ENCODE data around the gene CD320.
"Not testable (repeated sequence)": the region's sequence is repeated elsewhere in the genome, so short reads cannot be mapped to it uniquely, and the experiment has no call there.

Gene CD320

DNA sequence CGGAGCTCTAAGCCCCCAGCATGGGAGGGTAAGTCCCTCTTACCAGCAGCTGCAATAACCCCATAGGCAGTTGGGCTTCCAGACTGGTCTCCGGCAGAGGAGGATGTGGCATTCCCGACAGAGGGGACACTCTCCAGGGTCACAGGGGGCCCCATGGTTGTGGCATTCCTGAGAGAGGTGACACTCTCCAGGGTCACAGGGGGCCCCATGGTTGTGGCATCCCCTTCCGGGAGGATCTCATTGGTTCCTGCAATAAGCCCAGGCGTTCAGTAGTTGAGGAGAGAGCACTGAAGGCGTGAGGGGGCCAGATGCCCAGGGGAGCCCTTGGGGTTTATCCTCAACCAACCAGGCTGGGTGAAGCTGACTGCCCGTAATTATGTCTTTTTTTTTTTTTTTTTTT, 5.4 kb downstream of the CD320 start:
- H3K27ac ChIP-seq = peak overlapping the region; percentile 75; the same call in 1 of the 2 replicates
- DNase-seq (ENCODE audit: low spot score) = no peak
- ChIA-PET CTCF (no interaction called here), POLR2A (ENCODE audit: low non-redundant PET) (no interaction called here)
- TF ChIP-seq, protein P1, sequence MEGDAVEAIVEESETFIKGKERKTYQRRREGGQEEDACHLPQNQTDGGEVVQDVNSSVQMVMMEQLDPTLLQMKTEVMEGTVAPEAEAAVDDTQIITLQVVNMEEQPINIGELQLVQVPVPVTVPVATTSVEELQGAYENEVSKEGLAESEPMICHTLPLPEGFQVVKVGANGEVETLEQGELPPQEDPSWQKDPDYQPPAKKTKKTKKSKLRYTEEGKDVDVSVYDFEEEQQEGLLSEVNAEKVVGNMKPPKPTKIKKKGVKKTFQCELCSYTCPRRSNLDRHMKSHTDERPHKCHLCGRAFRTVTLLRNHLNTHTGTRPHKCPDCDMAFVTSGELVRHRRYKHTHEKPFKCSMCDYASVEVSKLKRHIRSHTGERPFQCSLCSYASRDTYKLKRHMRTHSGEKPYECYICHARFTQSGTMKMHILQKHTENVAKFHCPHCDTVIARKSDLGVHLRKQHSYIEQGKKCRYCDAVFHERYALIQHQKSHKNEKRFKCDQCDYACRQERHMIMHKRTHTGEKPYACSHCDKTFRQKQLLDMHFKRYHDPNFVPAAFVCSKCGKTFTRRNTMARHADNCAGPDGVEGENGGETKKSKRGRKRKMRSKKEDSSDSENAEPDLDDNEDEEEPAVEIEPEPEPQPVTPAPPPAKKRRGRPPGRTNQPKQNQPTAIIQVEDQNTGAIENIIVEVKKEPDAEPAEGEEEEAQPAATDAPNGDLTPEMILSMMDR (conservative IDR thresholded peaks at IDR 0.05; ENCODE audit: low read depth) = no peak

DNA sequence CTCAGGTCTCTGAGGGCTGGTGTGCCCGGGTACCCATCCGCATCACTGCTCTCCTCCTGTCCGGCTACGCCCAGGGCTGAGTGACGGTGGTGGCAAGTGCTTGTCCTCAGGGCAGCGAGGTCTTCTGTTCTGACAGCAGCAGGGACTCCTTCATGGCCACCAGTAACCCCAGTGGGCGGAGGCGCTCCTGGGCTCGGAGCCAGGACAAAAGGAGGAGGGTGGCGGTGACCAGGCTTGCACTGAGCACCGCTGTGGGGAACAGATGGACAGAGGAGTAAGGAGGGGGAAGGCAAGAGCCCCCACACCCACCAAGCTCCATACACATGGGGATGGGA, 5.8 kb downstream of the CD320 start:
- H3K27ac ChIP-seq = peak overlapping the region; percentile 75; the same call in 1 of the 2 replicates
- ChIA-PET CTCF (interaction anchor here (0.6 kb wide), 1 partner anchor 308 kb away, joined by 3 read pairs; no protein-coding TSS in a partner anchor), POLR2A (ENCODE audit: low non-redundant PET) (no interaction called here)
- no peak for DNase-seq (ENCODE audit: low spot score)
- TF ChIP-seq, protein P1 (conservative IDR thresholded peaks at IDR 0.05; ENCODE audit: low read depth) = no peak

DNA sequence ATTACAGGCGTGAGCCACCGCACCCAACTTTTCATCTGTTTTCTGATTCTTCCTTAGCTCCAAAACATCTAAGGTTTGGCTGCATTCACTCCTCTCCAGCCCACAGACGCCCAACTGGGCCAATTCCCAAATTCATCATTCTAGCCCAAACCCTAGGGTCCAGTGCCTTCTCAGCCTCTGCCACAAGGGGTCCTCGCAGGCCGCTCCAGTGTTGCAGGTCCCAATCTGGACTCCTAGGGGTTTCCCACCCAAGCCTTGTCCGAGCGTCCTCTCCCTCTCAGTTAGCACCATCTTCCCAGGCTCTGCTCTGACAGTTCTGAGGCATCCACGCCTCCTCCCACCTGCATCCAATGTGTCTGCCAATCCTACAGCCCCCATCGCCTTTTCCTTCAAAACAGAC, 16.8 kb downstream of the CD320 start:
- POLR2A ChIA-PET (ENCODE audit: low non-redundant PET); CTCF ChIA-PET; H3K27ac ChIP-seq; DNase-seq (ENCODE audit: low spot score): not testable (repeated sequence)

DNA sequence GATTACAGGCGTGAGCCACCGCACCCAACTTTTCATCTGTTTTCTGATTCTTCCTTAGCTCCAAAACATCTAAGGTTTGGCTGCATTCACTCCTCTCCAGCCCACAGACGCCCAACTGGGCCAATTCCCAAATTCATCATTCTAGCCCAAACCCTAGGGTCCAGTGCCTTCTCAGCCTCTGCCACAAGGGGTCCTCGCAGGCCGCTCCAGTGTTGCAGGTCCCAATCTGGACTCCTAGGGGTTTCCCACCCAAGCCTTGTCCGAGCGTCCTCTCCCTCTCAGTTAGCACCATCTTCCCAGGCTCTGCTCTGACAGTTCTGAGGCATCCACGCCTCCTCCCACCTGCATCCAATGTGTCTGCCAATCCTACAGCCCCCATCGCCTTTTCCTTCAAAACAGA, 31.6 kb downstream of the CD320 start:
- DNase-seq (ENCODE audit: low spot score); H3K27ac ChIP-seq; POLR2A ChIA-PET (ENCODE audit: low non-redundant PET); CTCF ChIA-PET: not testable (repeated sequence)

DNA sequence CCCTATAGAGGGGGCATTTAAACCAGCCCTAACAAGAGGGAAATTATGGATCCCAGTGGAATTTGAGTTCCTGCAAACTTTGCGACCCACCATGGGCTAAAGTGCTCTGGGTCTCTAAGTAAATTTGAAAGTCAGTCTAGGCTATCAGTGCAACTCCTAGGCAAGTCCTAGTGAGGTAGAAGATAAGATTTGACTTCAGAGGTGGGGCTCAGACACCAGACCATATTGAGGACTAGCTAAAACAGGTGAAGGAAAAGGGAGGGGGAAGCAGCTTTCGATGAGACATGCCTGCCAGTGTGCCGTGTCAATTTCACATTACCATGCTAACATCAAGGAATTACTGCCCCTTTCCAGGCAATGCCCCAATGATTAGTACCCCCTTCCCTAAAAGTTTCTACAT, 38.4 kb downstream of the CD320 start:
- DNase-seq (ENCODE audit: low spot score) = no peak
- POLR2A ChIA-PET (ENCODE audit: low non-redundant PET) = interaction anchor here (0.6 kb wide), 1 partner anchor 83 kb away, joined by 5 read pairs; no protein-coding TSS in a partner anchor
- CTCF ChIA-PET = interaction anchor here (0.5 to 0.7 kb wide), 2 partner anchors 47 to 236 kb away, joined by 3 read pairs; no protein-coding TSS in a partner anchor
- no peak overlapping the region; the same call in 1 of the 2 replicates for H3K27ac ChIP-seq
- TF ChIP-seq, protein P1 (conservative IDR thresholded peaks at IDR 0.05; ENCODE audit: low read depth) = no peak

DNA sequence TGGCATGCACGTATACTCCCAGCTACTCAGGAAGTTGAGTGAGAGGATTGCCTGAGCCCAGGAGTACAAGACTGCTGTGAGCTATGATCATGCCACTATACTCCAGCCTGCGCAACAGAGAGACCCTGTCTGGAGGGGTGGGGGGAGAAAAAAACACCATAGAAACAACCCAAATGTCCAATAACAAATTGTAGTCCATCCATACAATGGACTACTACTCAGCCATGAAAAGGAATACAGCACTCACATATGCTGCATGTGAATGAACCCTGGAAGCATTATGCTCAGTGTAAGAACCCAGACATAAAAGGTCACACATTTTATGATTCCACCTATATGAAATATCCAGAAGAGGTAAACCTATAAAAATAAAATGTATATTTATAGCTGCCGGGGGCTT, 42.3 kb downstream of the CD320 start:
- ChIA-PET CTCF (no interaction called here), POLR2A (ENCODE audit: low non-redundant PET) (interaction anchor here (0.7 kb wide), 1 partner anchor 38 kb away, joined by 8 read pairs; no protein-coding TSS in a partner anchor)
- TF ChIP-seq, protein P1 (conservative IDR thresholded peaks at IDR 0.05; ENCODE audit: low read depth) = no peak
- H3K27ac ChIP-seq = no peak overlapping the region
- no peak for DNase-seq (ENCODE audit: low spot score)

DNA sequence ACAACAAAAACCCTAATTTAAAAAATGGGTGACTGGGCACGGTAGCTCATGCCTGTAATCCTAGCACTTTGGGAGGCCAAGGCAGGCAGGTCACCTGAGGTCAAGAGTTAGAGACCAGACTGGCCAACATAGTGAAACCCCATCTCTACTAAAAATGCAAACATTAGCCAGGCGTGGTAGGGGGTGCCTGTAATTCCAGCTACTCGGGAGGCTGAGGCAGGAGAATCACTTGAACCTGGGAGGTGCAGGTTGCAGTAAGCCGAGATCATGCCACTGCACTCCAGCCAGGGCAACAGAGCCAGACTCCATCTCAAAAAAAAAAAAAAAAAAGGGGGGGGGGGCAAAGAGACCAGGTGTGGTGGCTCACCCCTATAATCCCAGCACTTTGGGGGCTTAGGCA, 43.9 kb downstream of the CD320 start:
- CTCF ChIA-PET = interaction anchor here (0.5 to 0.6 kb wide), 2 partner anchors 118 to 351 kb away, joined by 3 read pairs; no protein-coding TSS in a partner anchor
- POLR2A ChIA-PET (ENCODE audit: low non-redundant PET) = not testable (repeated sequence)

DNA sequence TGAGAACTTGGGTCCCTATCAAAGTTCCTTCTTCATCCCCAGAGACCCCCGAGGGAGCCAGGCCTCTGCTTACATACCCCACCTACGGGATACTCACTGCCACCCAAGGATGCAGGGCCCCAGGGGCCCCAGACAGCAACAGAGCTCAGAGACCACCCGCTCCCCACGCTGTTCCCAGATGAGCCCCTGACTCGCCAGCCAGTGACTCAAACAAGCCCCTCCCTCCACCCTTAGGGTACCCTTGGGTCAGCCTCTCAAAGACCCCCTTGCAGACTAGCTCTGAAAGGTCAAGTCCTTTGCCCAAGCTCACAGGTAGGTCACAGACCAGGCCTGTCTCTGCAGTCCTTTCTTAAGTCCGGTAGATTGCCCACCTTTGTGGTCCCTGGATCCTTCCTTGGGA, 45.7 kb downstream of the CD320 start:
- TF ChIP-seq, protein P1 (conservative IDR thresholded peaks at IDR 0.05; ENCODE audit: low read depth) = no peak
- ChIA-PET POLR2A (ENCODE audit: low non-redundant PET) (no interaction called here), CTCF (interaction anchor here (0.6 kb wide), 2 partner anchors 23 to 212 kb away, joined by 3 read pairs; no protein-coding TSS in a partner anchor)
- H3K27ac ChIP-seq = no peak overlapping the region
- DNase-seq (ENCODE audit: low spot score) = no peak

More for the DNA sequence above, 43.9 kb downstream of the CD320 start:
- H3K27ac ChIP-seq; DNase-seq (ENCODE audit: low spot score): not testable (repeated sequence)

All from RWPE1 (cell line).